ENCODE results near the gene FHIP1B.
"Not testable (repeated sequence)": the region's sequence is repeated elsewhere in the genome, so short reads cannot be mapped to it uniquely, and the experiment has no call there.

FHIP1B gene

DNA sequence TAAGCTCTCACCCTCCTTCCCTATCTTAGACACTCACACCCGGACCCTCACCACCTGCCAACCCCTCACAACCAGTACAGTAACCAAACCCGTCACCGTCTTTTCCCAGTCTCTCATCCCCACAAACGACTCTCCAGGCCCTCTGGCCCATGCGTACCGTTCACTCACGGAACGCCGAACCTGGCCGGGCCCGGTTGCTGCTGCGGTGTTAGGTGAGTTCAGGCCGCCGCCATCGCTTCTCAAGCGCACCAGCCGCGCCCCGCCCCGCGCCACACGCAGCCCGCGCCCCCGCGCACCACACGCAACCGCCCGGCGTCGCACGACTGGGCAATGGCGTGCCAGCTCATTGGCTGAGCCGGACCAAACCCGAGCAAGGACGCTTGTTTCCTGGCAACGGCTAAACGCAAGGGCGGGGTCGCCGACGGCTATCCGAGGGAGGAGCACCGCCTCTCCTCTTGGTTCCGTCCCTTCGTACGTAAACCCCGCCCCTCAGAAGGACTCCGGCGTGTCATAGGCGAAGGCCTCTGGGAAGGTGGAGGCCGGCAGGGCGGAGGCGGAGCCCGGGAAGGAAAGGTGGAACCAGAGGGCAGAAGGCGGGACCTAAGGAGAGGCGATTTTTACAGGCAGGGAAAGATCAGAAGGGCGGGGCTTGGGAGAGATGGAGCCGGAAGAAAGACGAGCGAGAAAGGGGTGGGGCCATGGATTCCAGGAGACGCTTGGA lies at the start of gene FHIP1B:
Gene FHIP1B (minus strand): TSS at position 250 of the 721 bp plus-strand sequence. CDS start 10,120 bp downstream, outside the sequence.
- DNase-seq = peak; percentile 100

DNA sequence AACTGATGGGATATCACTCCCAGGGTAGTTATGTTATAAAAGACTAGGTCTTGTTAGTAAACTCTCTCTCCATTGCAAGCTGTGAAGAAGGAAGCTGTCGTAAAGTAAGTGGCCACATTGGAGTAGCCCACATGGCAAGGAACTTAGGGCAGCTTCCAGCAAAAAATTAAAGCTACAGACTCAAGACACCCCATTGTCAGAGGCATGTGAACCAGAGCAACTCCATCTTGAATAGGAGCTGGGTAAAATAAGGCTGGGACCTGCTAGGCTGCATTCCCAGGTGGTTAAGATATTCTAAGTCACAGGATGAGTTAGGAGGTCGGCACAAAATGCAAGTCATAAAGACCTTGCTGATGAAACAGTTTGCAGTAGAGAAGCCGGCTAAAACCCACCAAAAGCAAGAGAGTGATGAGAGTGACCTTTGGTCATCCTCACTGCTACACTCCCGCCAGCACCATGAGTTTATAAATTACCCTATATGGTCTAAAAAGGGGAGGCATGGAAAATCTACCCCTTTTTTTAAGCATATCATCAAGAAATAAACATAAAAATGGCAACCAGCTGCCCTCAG lies 49.1 kb upstream of the FHIP1B start:
- no peak for DNase-seq

- DNase-seq = not testable (repeated sequence)
Measured at GRCh38 chr11:6280809-6281208, 46.4 kb upstream of the FHIP1B start.

DNA sequence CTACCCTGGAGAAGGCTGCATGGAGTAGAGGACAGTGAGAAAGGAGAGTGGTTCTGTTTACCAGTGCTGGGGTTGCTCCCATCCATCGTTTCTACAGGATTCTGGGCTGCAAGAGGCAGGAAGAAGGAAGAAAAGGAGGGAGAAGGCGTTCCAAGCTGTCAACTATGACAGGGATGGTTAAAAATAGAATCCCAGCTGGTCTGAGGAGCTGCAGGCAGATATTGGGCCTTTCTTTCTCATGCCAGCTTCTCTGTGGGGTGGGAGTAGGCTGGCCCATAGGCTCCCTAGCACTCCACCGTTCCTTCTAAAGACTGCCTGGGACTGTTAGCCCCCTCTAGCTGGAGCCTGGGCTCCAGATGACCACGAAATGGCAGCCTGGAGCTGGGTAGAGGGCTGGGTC lies 38.8 kb upstream of the FHIP1B start:
- no peak for DNase-seq

DNA sequence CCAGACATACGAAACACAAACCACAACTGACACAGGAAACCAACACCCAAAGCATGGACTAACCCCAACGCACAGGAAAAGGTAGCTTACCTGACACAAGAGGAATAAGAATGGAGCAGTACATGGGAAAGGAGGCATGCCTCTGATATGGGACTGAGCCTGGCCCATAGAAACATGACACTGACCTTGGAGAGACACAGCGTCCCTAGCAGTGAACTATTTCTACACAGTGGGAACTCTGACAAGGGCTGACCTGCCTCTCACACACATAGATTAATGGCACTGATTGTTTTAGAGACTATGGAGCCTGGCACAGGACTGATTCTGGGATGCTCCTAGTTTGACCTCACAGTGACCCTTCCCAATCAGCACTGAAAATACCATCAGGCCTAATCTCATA lies 37.2 kb upstream of the FHIP1B start:
- no peak for DNase-seq

DNA sequence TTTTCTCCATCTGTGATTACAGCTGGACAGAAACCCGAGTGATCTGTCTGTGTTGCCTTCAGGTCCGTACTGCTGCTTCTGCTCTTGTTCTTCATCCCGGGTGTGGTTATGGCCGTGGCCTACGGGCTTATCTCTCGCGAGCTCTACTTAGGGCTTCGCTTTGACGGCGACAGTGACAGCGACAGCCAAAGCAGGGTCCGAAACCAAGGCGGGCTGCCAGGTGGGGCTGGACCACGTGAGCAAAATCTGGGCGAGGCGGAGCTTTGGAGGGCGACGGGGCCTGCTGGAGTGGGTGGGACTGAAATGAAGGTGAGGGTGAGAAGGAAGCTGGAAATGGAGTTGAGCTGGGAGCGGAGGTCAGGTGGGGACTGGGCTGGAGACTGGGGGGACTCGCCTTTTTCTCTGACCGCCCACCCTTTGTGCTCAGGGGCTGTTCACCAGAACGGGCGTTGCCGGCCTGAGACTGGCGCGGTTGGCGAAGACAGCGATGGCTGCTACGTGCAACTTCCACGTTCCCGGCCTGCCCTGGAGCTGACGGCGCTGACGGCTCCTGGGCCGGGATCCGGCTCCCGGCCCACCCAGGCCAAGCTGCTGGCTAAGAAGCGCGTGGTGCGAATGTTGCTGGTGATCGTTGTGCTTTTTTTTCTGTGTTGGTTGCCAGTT lies 36.3 kb upstream of the FHIP1B start:
- peak; percentile 21 for DNase-seq

DNA sequence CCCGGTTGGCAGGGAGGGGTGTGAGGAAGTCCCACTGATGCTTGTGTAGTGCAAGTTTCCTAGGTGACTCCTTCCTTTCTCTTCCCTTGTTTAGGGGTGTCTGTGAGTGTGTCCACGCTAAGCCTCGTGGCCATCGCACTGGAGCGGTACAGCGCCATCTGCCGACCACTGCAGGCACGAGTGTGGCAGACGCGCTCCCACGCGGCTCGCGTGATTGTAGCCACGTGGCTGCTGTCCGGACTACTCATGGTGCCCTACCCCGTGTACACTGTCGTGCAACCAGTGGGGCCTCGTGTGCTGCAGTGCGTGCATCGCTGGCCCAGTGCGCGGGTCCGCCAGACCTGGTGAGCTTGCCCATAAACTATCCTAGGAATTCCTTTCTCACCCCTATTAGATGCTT lies 35.6 kb upstream of the FHIP1B start:
- no peak for DNase-seq

DNA sequence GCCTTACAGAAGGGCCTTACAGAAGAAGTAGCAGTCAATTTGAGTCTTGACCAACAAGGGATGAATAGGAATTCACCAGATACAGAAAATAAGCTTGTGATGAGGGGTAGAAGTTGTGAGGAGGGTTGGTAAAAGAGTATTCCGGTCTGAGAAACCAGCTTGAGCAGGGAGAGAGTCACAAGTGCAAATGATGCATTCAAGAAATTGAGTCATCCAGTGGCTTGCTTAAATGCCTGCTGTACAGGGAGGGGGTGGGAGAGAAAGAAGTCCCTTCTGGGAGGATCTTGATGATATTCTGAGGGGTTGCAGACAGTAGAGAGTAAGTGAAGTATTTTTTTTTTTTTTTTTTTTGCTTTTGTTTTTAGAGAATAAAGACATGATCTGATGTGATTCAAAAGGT lies 34.4 kb upstream of the FHIP1B start:
- DNase-seq = no peak

GRCh38 chr11:6263662-6264061 lies 29.2 kb upstream of the FHIP1B start:
- DNase-seq = no peak

DNA sequence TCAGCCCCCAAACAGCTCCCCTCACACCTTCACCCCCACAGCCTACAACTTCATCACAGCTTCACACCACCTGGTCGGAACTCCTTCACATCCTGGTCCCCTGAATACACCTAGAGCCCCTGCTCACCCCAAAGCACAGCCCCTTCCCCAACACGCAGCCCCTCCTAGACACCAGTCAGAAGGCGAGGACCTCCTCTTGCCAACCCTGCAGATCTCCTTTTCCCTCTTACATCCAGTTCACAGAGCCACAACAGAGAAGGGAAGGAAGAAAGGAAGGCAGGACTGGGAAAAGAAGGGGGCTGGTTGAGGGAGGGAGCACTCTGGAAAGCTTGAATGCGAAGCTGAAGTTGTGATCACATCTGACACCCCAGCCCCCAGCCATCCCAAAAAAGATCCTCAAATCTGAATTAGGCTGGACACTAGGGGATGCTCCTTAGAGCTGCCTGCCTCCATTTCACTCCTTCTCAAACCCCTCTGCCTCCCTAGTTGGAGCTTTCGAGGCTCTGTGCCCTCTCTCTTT lies 25.8 kb upstream of the FHIP1B start:
- DNase-seq = no peak

DNA sequence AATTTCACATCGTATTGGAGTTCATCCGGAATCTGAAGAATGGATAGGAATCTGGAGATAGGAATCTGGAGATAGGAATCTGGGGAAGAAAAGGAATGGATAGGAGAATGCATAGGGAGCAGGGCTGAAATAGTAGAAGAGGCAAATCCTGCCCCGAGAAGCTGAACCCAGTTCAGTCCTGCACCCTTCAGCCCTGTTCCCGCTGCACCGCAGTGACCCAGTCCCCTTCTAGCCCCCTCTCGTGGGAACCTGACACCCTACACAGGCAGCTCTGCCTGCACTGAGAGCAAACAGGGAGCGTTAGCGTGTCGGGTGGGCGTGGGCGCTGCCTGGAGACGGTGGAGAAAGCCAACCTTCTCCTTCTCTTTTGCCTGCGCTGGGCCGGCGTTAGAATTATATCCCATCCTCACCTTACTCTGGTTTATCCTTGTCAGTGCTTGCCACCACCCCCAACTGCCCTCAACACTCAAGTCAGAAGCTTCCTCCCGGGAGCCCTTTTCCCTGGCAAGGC lies 24.2 kb upstream of the FHIP1B start:
- no peak for DNase-seq

- DNase-seq = no peak
Measured at GRCh38 chr11:6258141-6258540, 23.7 kb upstream of the FHIP1B start.

GRCh38 chr11:6253197-6253596 lies 18.8 kb upstream of the FHIP1B start:
- no peak for DNase-seq

DNA sequence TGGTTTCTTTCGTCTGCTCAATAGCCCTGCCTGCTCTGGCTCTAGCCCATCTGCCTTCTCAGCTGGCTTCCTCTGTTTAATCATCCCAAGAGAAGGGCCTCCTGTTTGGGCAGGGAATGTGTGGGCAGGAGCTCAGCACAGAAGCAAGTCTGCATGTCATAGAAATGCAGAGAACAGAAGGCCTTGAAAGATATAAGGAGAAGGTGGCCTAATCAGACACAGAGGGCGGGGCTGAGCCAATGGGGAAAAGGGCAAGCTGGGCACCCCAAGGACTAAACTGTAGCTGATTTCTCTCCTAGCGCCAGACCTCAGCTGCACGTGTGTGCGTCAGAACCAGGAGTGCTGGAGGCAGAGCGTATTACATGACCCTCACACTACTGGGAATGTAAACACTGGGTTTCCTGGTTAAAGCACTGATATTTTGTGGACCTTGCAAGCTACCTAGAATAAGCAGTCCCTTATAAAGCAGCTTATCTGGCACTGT lies 17.6 kb upstream of the FHIP1B start:
- DNase-seq = peak; percentile 94

DNA sequence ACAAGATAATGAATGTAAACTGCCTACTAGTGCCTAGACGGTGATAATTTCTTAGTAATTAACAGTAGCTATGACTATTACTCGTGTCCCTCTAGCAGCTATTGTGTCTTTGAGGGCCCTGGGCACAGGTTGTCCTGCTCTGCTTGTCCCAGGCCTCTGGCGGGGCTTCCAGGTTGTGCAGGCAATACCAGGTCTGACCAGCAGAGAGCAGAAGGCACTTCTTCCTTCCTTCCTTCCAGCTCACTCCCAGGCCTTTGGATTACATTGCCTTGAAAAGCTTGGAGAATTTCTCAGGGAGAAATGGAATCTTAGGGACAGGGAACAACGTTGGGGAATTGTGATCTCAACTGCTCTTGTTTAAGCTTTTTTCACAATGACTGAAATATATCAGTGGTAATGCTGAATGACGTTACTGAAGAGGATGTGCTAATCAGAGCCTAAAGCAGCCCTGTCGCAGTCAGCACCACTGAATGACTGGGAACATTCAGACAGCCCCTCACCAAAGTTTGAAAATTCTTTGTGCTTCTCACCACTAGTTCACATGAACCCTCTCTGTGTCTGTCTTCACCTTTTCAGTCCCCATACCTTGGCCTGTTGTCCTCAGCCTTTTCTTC lies 16.8 kb upstream of the FHIP1B start:
- peak; percentile 60 for DNase-seq

DNA sequence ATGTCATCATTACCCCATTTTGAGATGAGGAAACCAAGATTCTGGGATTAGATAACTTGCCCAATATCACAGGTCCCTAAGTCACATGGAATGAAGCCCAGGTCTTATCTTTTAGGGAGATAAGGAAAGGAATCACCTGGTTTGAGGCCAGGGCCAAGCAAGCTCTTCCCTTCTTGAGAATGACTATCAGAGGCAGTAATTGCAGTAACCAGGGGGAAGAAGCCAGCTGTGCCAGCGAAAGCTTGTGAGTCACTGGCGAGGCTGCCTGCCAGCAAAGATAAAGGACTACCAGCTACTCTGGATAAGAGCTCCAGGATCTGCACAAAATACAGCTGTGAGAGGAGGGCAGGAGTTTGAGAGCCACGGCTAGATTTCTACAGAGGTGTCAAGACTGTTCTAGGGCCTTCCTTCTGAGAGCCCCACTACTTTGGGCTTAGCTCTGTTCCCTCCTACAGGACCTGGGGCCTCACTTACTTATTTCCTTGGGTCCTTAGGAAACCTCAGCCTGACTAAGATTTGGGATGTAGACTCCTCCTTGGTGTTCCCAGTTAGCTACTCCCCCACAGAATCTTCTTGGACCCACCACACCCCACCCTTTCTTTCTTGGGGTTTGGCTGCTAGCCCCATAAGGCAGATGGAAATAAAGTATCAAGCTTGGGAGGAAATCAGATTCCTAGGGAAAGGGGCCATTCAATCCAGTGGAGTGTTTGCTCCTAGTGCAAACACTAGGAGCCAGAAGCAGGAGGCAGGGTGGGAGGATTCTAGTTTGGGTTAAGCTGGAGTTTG lies 15.5 kb upstream of the FHIP1B start:
- peak; percentile 96 for DNase-seq

GRCh38 chr11:6248897-6249296 lies 14.5 kb upstream of the FHIP1B start:
- DNase-seq = not testable (repeated sequence)

GRCh38 chr11:6248248-6248647 lies 13.8 kb upstream of the FHIP1B start:
- DNase-seq = no peak

DNA sequence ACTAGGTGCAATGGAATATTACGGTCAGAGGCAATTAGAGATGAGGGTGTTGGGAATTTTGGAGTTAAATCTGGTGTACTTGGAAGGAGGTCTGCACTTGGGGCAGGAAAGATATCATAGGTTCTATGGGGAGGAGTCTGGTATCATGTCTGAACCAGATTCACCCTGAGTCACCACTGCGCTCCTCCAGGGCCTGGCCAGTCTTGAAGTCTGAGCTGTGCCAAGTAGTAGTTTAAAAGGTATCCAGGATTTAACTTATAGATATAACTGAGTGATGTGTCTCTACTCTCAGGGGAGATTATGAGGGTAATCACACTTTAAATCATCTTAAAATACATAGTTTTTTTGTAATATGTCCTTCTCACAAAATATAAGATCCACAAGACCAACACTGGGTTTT lies 11.1 kb upstream of the FHIP1B start:
- DNase-seq = no peak

- DNase-seq = no peak
Measured at GRCh38 chr11:6241316-6241715, 6.9 kb upstream of the FHIP1B start.

- no peak for DNase-seq
Measured at GRCh38 chr11:6240781-6241180, 6.3 kb upstream of the FHIP1B start.

DNA sequence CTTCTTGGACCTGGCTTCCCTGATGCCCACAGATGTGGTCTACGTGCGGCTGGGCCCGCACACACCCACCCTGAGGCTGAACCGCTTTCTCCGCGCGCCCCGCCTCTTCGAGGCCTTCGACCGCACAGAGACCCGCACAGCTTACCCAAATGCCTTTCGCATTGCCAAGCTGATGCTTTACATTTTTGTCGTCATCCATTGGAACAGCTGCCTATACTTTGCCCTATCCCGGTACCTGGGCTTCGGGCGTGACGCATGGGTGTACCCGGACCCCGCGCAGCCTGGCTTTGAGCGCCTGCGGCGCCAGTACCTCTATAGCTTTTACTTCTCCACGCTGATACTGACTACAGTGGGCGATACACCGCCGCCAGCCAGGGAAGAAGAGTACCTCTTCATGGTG lies 5.7 kb upstream of the FHIP1B start:
- DNase-seq = no peak

All from hematopoietic multipotent progenitor cell treated with erythropoietin and hydrocortisone succinate and interleukin-3 and kit ligand, for 4 days (in vitro differentiated cells).